Omental fat pad (tissue), 4 donors: Measurements from ENCODE around the gene MALRD1. TPM values are rescaled to one million over a fixed set of nuclear protein-coding genes. Genes with fewer than 3 reads are reported as not detected.

ENCODE experiments used
- ATAC-seq: fragments of 150-250 bp; one replicate; pipeline ENCODE4 v1.9.1; 2016; ENCODE audit warnings: mild to moderate bottlenecking, moderate library complexity; ENCODE audit not compliant: low FRiP score
- DNase-seq: peaks from one replicate; pipeline ENCODE4 v3.0.0-alpha.2; 2019; ENCODE audit warnings: low spot score
- CTCF ChIP-seq, 3 donors: fragments of 450-650 bp; IDR thresholded peaks; one replicate each; pipeline ENCODE4 v1.5.1; 2016 to 2017; ENCODE audit warnings: antibody characterized with exemption in 3 of 3, mild to moderate bottlenecking in 3 of 3, moderate library complexity in 2 of 3
- total RNA-seq, 4 donors: library from RNA; depleted of rRNA; stranded (reverse); fragments of >200 nt; gene quantifications; one replicate each; pipeline ENCODE4 v1.1.0, GENCODE V29; 2016

MALRD1 gene
- total RNA-seq, 4 donors from 2014 or later: 0.93 to 2.4 (median 1.4) TPM

- ATAC-seq (no peak), DNase-seq (no peak)
- TF ChIP-seq CTCF (IDR thresholded peaks at IDR 0.05): no peak
These were observed 528.8 kb downstream of the MALRD1 start for GRCh38 chr10:19577381-19577780.

- ATAC-seq: no peak
- DNase-seq: no peak
- no peak for TF ChIP-seq CTCF (IDR thresholded peaks at IDR 0.05)
These were observed 529.2 kb downstream of the MALRD1 start for GRCh38 chr10:19577807-19578206.

- no peak for ATAC-seq
- no peak for DNase-seq
These were observed 530.0 kb downstream of the MALRD1 start for GRCh38 chr10:19578571-19578970.

GRCh38 chr10:19579761-19580545, 531.4 kb downstream of the MALRD1 start:
- ATAC-seq (no peak), DNase-seq (no peak)
- TF ChIP-seq CTCF (IDR thresholded peaks at IDR 0.05): no peak

More at GRCh38 chr10:19578571-19578970, 530.0 kb downstream of the MALRD1 start:
- no peak for TF ChIP-seq CTCF (IDR thresholded peaks at IDR 0.05)

GRCh38 chr10:19580691-19581090, 532.1 kb downstream of the MALRD1 start:
- no peak for TF ChIP-seq CTCF (IDR thresholded peaks at IDR 0.05)
- ATAC-seq (no peak), DNase-seq (no peak)

- DNase-seq: no peak
- no peak for ATAC-seq
- TF ChIP-seq CTCF (IDR thresholded peaks at IDR 0.05): no peak
These were observed 540.0 kb downstream of the MALRD1 start for GRCh38 chr10:19588608-19589007.

- no peak for TF ChIP-seq CTCF (IDR thresholded peaks at IDR 0.05)
- ATAC-seq: no peak
- DNase-seq: no peak
These were observed 543.7 kb downstream of the MALRD1 start for GRCh38 chr10:19592276-19592675.
